GM19467 (cell line): Measurements from ENCODE around the gene KLHDC1.
A peak's percentile ranks its signal among the peaks of the same experiment; 100 is the strongest.
"Not testable (repeated sequence)": the region's sequence is repeated elsewhere in the genome, so short reads cannot be mapped to it uniquely, and the experiment has no call there.

Experiments used
- ATAC-seq: cut with Tn5 transposase; IDR thresholded peaks from one replicate; pipeline ENCODE4 v1.9.1; 2021; ENCODE audit warnings: mild to moderate bottlenecking, moderate library complexity; ENCODE audit not compliant: unreplicated experiment

The KLHDC1 gene

GRCh38 chr14:49721733-49722435 lies 29.0 kb downstream of the KLHDC1 start:
- not testable (repeated sequence) for ATAC-seq

GRCh38 chr14:49727171-49727570 lies 34.3 kb downstream of the KLHDC1 start:
- no peak for ATAC-seq

GRCh38 chr14:49732896-49733295 lies 40.0 kb downstream of the KLHDC1 start:
- ATAC-seq: no peak

GRCh38 chr14:49733836-49734235 lies 40.9 kb downstream of the KLHDC1 start:
- ATAC-seq: no peak

DNA sequence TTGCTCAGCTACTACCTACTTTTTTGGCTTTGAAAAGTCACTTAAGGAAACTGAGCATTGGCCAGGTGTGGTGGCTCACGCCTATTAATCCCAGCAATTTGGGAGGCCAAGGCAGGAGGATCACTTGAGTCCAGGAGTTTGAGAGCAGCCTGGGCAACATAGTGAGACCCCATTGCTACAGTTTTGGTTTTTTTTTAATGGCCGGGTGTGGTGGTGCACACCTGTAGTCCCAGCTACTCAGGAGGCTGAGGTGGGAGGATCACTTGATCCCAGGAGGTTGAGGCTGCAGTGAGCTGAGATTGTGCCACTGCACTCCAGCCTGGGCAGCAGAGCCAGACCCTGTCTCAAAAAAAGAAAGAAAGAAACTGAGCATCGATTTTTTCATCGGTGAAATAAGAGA lies 42.7 kb downstream of the KLHDC1 start:
- ATAC-seq: not testable (repeated sequence)

GRCh38 chr14:49745191-49745590 lies 52.3 kb downstream of the KLHDC1 start:
- no peak for ATAC-seq

GRCh38 chr14:49746476-49746875 lies 53.6 kb downstream of the KLHDC1 start:
- ATAC-seq: not testable (repeated sequence)

DNA sequence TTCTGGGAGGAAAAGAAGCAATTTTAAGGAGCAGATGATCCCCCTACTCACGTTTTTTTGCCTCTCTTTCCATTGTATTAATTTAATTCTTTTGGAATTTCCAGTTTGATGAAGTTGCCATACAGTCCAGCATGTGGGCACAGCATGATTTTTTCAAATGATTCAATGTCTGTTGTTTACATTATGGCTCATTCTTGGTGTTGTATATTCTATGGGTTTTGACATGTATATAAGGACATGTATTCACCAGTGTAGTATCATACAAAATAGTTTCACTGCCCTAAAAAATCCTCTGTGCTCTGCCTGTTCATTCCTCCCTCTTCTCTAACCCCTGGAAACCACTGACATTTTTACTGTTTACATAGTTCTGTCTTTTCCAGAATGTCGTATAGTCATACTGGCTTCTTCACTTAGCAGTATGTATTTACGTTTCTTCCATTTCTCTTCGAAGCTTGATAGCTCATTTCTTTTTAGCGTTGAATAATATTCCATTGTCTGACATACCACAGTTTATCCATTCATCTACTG lies 61.7 kb downstream of the KLHDC1 start:
- no peak for ATAC-seq

GRCh38 chr14:49755378-49755777 lies 62.5 kb downstream of the KLHDC1 start:
- no peak for ATAC-seq

GRCh38 chr14:49761839-49762551 lies 69.1 kb downstream of the KLHDC1 start:
- no peak for ATAC-seq

DNA sequence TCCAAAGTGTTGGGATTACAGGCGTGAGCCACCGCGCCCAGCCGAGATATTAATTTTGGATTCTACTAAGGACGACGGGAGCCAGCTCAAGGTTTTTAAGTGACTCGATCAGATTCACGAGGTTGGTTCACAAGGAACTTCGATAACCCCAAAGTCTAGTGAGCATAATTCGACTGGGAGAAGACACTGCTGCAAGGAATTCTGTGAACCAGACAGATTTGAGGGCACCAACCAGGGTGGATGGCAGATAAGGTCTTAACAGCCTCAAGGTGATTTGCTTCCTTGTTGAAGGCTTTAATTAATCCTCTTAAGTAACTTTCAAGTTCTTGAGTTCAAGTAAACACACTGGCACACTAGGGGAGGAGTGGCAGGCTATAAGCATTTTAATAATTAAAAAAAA lies 73.9 kb downstream of the KLHDC1 start:
- ATAC-seq: no peak

GRCh38 chr14:49767270-49767570 lies 74.3 kb downstream of the KLHDC1 start:
- ATAC-seq: no peak

DNA sequence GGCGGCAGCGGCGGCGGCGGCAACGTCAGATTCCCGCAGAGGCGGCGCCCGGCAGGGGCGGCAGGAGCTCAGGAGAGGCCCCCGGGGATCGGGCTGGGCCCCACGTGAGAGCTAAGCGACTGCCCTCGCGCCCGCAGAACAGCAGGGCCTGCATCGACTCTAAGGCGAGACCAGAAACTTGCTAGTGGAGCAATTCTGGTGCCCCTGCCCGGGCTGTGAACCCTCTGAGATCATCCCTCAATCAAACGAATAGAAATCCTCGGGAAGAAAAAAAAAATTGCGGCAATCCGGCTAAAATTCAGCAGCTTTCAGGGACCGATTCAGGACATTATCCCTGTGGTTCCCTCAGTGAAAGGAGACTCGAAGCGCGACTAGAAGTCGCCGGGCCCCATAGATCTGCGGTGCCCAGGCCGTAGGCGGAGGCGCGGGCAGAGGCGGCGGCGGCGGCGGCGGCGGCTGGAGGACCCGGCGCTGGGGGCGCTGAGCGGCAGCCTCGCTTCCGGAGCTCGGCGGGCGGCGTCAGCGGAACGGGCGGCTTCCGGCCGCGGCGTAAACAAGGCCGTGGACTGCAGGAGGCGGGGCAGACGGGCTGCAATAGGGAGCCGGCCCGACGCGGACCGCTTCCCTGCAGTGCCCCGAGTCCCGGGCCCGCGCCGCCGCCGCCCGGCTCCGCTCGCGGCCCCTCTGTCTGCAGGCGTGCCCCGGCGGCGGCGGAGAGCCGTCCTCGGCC lies 74.8 kb downstream of the KLHDC1 start, which contains the start of gene KLHDC2:
KLHDC2 (plus strand) TSS at position 583 of the 730 bp plus-strand sequence. CDS start 316 bp downstream, outside the sequence.
- peak; percentile 86 for ATAC-seq

DNA sequence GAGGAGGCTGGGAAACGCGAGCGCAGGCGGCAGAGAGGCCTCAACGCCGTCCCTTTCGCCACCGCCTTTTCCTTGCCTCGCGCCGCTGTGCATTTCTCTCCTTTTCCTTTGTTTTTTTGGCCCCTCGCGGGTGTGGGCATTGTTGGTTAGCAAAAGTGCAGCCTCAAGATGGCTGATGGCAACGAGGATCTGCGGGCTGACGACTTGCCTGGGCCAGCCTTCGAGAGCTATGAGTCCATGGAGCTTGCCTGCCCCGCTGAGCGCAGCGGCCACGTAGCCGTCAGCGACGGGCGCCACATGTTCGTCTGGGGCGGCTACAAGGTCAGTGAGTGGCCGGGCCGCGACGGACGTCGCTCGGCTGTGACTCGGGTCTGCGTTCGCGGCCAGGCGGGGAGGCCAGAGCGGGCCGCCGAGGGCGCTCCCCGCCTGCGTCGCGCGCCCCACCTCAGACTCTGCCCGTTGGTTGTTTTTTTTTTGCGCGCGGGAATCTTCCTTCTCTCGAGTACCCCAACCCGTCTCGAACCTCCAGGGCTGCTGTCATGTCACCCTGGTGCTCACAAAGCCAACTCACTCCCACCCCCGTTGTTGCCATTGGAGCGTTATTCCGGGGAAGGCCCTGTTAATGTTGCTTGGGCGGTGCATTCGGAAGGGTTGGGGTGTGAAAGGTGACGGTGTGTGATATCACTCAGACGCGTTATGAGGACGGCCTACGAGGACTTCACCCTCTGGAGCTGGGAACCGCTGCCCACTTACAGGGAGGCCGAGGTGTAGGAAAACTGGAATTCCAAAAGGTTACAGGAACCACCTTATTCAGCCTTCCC lies 75.6 kb downstream of the KLHDC1 start:
- peak; percentile 33 for ATAC-seq

DNA sequence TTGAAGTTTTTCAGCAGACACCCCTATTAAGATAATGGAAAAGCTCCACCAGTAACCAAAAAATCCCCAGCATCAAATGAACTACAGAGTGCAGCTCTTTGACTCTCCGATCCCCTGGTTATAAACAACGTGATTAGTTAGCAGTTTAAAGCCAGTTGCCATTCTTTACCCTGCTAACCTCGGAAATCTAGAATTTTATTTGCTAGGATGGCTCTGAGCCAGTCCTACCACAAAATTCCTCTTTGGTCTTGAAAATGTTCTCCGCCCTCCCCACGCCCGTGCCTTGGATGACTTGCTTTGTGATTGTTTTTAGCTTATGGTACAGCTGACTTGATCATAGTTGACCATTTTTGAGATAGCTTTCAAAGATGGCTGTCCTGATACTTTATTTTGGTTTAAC lies 76.3 kb downstream of the KLHDC1 start:
- ATAC-seq: no peak

DNA sequence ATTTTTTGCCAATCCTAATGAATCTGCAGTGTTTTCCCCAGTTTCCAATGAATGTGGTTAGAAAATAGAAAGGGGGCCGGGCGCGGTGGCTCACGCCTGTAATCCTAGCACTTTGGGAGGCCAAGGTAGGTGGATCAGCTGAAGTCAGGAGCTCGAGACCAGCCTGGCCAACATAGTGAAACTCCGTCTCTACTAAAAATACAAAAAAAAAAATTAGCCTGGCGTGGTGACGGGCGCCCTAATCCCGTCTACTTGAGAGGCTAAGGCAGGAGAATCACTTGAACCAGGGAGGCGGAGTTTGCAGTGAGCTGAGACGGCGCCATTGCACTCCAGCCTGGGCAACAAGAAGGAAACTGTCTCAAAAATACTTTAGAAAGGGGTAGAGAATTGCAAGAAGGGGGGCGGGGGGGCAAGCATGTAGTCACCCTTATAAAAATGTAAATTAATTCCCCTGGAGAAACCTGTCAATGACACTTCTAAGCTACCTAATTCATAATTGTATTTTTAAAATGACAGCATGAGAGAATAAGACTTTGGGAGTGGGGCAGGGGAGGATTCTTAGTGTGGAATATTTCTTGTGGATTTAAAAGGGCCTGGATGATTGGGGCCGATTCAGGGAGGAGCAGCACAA lies 76.8 kb downstream of the KLHDC1 start:
- ATAC-seq: no peak

GRCh38 chr14:49770212-49770817 lies 77.4 kb downstream of the KLHDC1 start:
- ATAC-seq: no peak

DNA sequence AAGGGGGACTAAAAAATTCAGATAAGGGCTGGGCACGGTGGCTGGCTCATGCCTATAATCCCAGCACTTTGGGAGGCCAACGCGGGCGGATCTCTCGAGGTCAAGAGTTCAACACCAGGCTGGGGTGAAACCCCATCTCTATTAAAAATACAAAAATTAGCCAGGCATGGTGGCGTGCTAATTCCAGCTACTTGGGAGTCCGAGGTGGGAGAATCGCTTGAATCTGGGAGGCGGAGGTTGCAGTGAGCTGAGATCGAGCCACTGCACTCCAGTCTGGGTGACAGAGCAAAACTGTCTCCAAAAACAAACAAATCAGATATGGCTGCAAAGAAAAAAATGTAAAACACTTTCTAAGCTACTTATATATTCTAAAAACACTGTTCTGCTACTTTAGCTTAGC lies 78.8 kb downstream of the KLHDC1 start:
- not testable (repeated sequence) for ATAC-seq

DNA sequence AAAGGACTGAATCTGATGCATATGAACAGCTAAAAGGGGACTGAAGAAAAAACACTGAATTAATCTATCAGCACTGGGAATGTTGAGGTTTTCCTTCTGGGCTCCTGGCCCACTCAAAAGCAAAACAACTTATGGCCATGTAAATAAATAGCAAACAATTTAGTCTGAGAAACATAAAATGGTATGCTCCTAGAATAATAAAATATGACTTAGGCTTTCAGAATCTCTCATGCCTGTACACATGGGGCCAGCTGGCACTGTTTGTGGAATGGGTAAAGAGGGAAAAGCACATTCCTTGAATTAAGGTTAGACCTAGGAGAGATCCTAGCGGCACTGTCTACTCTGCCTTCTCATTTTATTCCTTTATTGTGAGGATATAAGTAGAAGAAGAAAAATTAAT lies 81.2 kb downstream of the KLHDC1 start:
- ATAC-seq: no peak

GRCh38 chr14:49778421-49778820 lies 85.5 kb downstream of the KLHDC1 start:
- no peak for ATAC-seq
